ENCODE data around the gene MTCL3.
A peak's percentile ranks its signal among the peaks of the same experiment; 100 is the strongest.

Gene MTCL3

GRCh38 chr6:127460465-127460864 lies 58.7 kb downstream of the MTCL3 start:
- TF ChIP-seq, protein P1, sequence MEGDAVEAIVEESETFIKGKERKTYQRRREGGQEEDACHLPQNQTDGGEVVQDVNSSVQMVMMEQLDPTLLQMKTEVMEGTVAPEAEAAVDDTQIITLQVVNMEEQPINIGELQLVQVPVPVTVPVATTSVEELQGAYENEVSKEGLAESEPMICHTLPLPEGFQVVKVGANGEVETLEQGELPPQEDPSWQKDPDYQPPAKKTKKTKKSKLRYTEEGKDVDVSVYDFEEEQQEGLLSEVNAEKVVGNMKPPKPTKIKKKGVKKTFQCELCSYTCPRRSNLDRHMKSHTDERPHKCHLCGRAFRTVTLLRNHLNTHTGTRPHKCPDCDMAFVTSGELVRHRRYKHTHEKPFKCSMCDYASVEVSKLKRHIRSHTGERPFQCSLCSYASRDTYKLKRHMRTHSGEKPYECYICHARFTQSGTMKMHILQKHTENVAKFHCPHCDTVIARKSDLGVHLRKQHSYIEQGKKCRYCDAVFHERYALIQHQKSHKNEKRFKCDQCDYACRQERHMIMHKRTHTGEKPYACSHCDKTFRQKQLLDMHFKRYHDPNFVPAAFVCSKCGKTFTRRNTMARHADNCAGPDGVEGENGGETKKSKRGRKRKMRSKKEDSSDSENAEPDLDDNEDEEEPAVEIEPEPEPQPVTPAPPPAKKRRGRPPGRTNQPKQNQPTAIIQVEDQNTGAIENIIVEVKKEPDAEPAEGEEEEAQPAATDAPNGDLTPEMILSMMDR (IDR thresholded peaks at IDR 0.05): no peak
- no peak for TF ChIP-seq ZFX (IDR thresholded peaks at IDR 0.05; ENCODE audit: borderline replicate concordance)

GRCh38 chr6:127459231-127459641 lies 59.9 kb downstream of the MTCL3 start, which contains the start of gene KIAA0408:
Gene KIAA0408, minus strand, starts transcription at chr6:127459389. Its CDS starts 5,408 bp downstream, at chr6:127453981.
- H3K27ac ChIP-seq: peak within 1 kb of the TSS; percentile 81
- TF ChIP-seq, protein P1 (IDR thresholded peaks at IDR 0.05): no peak
- TF ChIP-seq ZFX (IDR thresholded peaks at IDR 0.05; ENCODE audit: borderline replicate concordance): no peak

More at GRCh38 chr6:127460465-127460864, 58.7 kb downstream of the MTCL3 start:
- H3K27ac ChIP-seq: no peak overlapping the region

- H3K27ac ChIP-seq: peak overlapping the region; percentile 81
- TF ChIP-seq, protein P1 (IDR thresholded peaks at IDR 0.05): no peak
- no peak for TF ChIP-seq ZFX (IDR thresholded peaks at IDR 0.05; ENCODE audit: borderline replicate concordance)
These were observed 60.3 kb downstream of the MTCL3 start for GRCh38 chr6:127458817-127459216.

GRCh38 chr6:127458222-127458621 lies 60.9 kb downstream of the MTCL3 start:
- peak overlapping the region; percentile 81 for H3K27ac ChIP-seq
- TF ChIP-seq, protein P1 (IDR thresholded peaks at IDR 0.05): no peak
- no peak for TF ChIP-seq ZFX (IDR thresholded peaks at IDR 0.05; ENCODE audit: borderline replicate concordance)

DNA sequence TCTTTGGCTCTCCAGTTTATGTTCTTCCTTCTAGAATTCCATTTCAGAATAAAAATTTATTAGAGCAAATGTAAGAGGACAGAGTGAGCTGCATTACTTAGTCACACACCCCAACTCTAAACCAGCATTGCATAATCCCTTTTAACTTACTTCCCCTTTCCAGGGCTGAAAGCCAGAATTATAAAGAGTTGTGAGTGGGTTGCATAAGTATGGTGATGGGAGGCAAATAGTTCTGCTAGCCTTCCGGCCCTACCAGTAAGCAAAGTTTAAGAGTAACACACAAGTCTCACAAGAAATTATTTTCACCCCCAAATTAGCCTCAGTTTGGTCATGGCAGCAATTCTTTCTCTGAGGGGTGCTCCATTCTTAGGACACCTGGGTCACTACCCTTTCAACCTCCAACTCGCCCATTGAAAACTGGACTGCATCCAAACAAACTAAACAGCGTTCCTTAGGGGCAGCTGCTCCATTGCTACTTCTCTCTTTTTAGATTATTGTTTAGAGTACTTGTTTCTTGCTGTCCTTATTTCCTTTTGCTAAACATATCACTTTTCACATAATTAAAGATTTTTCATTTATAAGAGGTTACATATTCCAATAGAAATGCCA lies 61.6 kb downstream of the MTCL3 start:
- TF ChIP-seq, protein P1 (IDR thresholded peaks at IDR 0.05): no peak
- no peak for TF ChIP-seq ZFX (IDR thresholded peaks at IDR 0.05; ENCODE audit: borderline replicate concordance)
- peak overlapping the region; percentile 81 for H3K27ac ChIP-seq

GRCh38 chr6:127456465-127456864 lies 62.7 kb downstream of the MTCL3 start:
- no peak for TF ChIP-seq ZFX (IDR thresholded peaks at IDR 0.05; ENCODE audit: borderline replicate concordance)
- TF ChIP-seq, protein P1 (IDR thresholded peaks at IDR 0.05): no peak
- no peak overlapping the region for H3K27ac ChIP-seq

DNA sequence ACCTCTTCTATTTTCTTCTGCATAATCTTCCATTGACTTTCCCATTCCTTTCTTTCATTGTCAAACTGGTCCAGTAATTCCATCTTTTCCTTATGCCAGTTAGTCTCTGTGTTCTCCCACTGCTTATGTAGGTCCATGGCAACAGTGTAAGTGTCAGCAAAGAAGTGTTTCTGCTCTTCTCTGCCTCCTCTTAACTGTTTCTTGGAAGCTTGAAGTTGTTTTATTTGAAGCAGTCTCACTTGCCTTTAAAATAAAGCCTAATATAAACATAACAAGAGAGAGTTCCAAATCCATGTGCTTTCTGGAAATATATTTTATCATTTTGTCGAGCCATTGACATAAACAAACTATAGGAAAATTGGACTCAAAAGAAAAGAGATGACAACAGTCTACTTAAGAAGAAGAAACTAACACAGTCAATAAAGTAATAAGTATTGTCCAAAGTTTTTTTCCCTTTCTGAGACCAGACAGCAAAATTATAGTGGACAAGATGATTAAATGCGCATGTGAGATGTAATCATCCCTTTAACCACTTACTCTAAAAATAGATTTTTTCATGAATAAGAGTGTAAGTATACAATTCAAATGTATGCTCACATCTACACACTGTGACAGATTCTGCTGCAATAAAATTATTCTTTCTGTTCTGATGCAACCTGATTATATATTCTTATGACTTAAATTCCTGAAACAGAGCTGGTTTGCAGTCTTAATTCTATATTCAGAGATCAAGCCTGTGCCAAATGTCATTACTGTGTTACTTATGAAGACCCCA lies 65.1 kb downstream of the MTCL3 start:
- TF ChIP-seq, protein P1 (IDR thresholded peaks at IDR 0.05): no peak
- TF ChIP-seq ZFX (IDR thresholded peaks at IDR 0.05; ENCODE audit: borderline replicate concordance): no peak
- H3K27ac ChIP-seq: no peak overlapping the region
